CD1c-positive myeloid dendritic cell (primary cell): ENCODE results near the gene MGAT4D.
"Not testable (repeated sequence)": the region's sequence is repeated elsewhere in the genome, so short reads cannot be mapped to it uniquely, and the experiment has no call there.

Experiments
- DNase-seq: peaks from one replicate; pipeline ENCODE4 v3.0.0-alpha.2; 2016; ENCODE audit errors: extremely low spot score

Gene MGAT4D

DNA sequence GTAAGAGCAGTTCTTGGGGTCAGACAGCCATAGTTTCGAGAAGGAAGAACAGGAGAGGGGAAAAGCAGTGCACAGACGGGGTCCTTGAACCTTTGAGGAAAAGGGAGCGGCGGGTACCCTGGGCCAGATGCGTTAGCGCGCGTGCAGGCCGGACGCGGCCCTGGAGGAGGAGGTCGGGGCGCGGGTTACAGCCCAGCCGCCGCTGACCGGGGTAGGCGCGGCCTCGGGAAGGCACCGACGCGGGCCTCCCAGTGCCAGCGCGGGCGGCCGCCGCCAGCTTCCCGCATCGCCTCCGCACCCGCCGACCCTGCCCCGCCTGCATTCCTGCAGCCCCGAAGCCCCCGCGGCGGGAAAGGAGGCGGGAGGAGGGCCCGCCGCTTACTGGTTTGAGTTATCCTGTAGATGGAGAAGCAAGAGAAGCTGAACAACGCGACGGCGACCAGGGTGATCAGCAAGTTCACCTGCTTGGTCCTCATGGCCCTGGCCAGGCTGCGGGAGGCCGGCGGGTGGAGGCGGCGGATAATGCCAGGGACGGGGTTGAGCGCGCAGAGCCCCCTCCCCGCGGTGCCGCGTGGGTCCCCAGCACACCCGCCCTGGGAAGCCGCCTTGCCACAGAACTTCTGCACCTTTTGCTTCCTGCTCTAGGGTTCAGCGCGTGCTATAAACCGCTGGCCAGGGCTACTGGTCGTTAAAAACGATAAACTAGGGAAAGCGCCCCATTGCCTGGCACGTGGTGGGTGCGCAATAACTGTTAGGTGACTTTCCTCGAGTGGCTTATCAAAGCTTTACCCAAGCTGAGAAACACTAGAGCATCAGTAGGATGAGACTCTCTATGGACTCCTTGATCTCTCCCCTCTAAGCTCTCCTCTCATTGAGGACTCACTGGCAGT lies at the start of gene MGAT4D:
TSS of gene MGAT4D (minus strand) at position 547 of the 890 bp plus-strand sequence. CDS start at position 476, 71 bp downstream.
- DNase-seq = no peak

DNA sequence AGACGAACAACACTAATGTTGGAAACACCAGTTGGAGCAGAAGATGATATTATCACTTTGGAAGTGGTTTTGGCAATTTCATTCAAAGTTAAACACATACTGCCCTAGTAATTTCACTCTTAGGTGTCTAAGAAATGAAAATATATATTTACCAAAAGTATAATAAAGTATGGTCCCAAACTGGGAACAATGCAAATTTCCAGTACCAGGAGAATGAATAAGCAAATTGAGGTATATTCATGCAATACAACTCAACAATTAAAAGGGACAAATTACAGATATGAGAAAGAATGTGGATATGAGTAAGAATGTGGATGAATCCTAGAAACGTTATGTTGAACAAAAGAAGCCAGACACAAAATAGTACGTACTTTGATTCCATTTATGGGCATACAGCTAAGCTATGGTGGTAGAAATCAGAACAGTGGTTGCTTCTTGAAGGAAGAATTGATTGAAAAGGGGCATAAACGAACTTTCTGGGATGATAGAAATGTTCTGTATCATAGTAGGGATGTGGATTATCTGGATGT lies 35.9 kb upstream of the MGAT4D start:
- no peak for DNase-seq

DNA sequence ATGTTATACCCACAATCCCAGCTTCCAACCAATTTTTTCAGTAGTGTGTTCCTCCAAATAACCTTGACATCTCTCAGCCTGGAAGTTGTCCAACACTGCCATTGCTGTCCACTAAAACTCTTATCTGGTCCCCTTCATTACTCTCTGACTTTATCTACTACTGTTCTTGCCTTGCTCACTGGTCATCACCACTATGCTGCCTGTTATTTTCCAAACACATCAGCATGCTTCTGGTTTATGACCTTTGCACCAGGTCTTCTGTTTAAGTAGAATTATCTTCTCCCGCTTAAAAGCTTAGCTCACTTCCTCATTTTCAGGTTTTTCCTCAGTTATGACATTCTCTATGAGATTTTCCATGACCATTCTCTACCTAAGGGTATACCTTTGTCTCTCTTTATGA lies 31.3 kb upstream of the MGAT4D start:
- no peak for DNase-seq

DNA sequence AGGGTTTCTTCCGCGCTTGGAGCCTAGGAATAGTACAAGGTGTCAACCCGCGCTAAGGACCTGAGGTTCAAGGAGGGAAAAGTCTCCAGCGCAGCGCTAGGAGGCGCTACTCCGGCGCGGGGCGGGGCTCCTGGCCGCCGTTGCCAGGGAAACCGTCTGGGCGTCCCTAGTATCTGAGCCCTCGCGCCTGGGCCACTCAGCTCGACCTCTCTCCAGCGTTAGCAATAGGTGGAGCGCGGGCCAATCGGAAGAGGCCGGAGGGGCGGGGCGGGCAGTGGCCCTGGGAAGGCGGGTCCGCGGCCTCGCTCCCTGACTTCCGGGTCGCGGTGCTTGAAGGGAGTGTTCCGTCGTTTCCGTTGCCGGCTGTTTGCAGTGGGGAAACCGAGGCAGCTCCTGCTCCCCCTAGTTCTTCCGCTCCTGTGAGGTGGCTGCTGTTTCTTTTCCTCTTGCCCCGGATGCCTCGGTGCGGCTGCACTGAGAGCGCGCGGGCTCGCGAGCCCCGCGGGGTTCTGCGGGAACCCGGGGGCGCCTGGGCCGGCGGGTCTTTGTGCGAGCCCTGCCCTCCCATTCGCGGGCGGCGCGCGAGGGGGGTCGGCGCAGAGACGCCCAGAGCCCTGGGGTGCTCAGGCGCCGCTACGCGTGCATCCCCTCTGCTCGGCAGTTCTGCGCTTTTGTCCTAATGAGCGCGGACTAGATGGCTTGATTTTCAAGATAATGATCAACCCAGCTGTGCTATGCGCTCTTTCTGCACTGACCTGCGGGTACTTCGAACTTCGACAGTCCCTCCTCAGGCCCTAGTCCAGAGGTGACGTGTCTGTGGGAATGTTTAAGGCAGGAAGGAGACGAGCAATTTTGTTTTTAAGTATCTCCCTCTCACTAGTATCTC lies 26.0 kb upstream of the MGAT4D start, which contains the start of gene ELMOD2:
TSS of gene ELMOD2 (plus strand) at position 312 of the 886 bp plus-strand sequence. CDS start 1,261 bp downstream, outside the sequence.
- peak; percentile 98 for DNase-seq

DNA sequence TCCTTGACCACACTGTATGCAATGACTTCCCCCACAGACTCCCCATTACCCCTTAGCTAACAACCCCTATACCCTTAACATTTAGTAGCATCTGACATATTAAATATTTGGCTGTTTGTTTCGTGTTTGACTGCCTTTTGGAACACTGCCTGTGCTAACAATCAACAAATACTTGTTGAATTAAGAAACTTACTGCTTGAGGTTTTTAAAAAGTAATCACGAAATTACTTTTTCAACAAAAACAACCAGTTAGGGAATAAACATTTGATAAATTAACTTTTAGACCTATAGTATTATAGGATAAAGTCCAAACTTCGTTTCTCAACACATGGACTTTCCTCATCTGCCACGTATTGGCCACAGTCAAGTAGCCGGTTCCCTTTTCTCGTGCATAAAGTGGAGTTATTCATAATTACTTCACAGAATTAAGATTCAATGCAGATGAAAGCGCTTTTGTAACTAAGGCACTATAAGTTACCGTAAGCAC lies 25.3 kb upstream of the MGAT4D start:
- DNase-seq = no peak

DNA sequence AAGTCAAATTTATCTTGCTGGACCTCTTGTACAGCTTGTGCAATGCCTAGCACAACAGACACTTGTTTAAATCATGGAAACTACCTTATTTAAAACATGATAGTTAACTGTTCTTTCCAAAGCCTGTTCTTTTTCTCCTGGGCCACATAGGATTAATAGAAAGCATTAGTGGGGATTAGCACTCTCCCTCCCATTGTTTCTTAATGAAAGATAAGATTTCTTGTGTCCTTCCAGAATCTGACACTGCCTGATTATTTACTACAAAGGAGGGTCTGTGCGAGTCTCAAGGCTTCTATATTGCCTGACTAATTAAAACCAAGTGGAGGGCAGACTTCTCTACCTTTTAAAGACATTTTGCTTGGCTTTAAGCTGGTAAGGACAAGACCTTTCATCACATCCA lies 17.3 kb upstream of the MGAT4D start:
- DNase-seq = no peak

DNA sequence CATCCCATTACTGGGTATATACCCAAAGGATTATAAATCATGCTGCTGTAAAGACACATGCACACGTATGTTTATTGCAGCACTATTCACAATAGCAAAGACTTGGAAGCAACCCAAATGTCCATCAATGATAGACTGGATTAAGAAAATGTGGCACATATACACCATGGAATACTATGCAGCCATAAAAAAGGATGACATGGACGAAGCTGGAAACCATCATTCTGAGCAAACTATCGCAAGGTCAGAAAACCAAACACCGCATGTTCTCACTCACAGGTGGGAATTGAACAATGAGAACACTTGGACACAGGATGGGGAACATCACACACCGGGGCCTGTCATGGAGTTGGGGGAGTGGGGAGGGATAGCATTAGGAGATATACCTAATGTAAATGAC lies 15.7 kb upstream of the MGAT4D start:
- not testable (repeated sequence) for DNase-seq

DNA sequence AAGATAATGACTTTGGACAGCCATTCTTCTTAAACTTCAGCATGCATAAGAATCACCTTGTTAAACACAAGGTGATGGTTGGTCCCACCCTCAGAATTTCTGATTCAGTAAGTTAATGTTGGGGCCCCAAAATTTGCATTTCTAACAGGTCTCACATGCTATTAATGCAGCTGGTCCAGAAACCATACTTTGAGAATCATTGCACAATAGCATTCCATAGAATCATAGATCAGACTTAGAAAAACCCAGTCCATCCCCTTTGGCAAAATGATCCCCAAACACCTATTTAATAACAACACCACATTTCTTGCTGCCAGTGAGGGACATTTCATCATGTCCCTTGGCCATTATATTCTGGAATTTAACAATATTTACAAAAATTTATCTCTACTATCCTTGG lies 6.2 kb upstream of the MGAT4D start:
- no peak for DNase-seq

DNA sequence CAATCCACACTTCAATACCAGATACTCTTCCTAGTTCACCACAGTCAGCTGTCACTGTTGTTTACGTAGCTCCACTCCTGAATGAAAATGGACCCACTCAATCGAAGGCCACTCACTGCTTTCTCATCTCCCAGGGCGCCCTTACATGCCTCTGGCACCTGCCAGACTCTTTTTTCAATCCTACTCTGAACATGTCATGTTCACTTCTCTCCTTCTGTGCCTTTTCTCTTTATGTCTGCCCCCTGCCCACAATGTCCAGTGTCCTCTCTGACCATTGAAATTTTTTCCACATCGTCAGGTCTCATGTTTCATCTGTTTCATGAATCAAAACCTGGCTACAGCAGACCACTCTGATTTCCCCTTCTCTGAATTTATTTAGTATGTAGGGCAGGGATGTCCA lies 1.3 kb upstream of the MGAT4D start:
- DNase-seq = no peak

DNA sequence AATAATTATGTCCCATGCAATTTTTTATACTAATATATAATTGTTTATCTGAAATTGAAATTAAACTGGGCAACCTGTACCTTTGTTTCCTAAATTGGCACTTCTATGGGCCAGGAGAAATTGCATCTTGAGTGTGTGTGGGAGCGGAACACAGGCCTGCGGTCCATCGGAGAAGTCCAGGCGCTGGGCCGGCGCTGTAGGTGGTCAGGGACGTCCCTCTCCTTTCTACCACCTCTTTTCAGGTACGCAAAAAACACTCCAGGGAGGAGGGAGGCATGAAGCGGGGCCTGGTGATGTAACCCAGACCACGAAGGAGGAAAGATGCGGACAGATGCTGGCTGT lies 717 bp downstream of the MGAT4D start:
- no peak for DNase-seq

DNA sequence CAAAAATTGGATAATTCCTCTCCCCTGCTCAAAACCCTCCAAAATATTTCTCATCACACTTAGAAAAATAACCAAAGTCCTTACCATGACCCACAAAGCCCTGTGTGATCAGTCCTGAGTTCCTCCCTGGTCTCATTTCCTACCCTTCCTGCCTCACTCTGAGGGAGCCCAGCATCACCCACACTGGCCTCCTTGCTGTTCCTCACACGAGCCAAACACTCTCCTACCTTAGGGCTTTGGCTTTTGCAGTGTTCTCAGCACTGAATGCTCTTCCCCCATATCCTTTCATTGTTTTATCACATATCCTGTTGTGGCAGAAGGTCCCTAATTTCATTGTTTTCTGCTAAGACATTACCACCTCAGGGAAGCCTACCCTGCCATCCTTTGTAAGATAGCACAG lies 12.2 kb downstream of the MGAT4D start:
- DNase-seq = no peak

DNA sequence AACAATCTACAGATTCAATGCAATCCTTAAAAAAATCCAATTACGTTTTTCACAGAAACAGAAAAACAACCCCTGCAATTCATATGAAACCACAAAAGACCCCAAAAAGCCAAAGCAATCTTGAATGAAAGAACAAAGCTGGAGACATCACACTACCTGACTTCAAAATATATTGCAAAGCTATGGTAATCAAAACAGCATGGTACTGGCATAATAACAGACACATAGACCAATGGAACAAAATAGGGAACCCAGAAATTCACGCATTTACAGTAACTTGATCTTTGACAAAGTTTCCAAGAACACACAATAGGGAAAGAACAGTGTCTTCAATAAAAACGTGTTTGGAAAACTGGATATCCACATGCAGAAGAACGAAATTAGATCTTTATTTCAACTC lies 14.6 kb downstream of the MGAT4D start:
- no peak for DNase-seq

DNA sequence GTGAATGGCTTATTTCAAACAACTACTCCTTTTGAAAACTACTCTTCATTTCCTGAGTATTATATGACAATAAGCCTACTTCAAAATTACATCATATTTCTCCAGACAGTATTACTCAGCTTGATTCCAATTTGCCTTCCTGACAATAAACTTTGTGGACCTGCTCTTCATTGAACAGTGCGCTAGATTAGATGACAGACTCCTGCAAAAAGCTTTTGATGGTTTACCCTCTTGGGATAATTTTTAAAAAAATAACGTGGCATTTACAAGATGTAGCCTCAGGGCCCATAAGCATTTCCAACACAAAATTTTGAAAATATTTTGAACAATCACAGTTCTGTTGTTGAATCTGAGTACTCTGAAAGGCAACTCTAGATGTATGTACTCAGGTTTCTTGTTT lies 25.9 kb downstream of the MGAT4D start:
- no peak for DNase-seq

DNA sequence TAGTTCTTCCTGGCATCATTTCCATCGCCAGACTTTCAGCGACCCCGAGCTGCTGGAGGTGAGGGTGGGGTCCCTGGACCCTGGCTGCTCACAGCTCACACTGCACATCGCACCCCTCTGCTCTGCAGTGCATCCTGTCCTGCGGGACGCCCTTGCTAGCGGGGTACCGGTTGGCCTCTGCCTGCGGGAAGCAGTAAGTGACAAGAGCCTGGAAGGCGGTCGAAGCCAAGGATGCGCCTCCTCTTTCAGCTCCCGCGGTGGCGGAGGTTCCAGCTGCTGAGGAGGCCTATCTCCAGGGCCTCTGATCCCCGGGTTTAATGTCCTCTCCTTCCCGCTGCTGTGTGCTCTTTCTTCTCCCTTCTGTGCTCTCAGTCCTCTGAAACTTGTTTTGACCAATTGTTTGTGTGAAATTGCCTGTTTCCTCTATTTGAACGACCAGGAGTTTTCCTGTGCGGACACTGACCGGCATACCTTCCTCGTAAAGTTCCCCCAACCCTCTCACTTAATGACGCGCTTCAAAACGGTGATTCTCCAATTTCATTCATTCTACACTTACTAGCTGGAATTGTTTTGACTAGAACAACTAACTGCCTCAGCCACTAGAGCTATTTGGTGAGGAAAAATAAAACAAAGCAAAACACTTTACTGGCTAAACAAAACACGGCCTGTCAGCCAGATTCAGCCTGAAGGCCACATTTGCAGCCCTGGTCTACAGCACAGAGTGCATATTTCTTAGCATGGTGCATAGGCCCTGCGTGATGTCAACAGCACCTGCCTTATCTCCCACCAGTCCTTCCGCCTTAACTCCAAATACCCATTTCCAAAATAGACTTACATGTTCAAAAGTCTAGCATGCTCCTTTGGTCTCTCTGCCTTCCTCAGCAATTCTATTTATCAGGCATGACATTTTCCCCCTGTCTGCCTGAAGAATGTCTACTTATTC lies 28.0 kb downstream of the MGAT4D start:
- DNase-seq = no peak

DNA sequence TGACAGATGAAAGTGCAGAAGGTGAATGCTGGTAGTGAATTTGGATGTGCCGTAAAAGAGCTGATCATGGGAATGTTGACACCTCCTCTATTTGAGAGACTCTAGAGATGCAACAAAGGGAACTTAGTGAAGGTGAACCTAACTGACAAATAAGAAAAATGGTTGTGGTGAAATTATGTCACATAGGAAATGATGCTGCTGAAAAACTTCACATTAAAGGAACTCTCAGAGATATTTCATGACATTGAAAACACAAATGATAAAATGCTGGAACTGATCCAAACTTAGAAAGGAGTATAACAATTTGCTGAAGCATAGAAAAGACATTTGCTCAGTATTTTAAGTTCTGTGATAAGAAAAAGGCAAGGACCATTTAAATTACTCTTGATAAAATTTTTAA lies 31.9 kb downstream of the MGAT4D start:
- no peak for DNase-seq

DNA sequence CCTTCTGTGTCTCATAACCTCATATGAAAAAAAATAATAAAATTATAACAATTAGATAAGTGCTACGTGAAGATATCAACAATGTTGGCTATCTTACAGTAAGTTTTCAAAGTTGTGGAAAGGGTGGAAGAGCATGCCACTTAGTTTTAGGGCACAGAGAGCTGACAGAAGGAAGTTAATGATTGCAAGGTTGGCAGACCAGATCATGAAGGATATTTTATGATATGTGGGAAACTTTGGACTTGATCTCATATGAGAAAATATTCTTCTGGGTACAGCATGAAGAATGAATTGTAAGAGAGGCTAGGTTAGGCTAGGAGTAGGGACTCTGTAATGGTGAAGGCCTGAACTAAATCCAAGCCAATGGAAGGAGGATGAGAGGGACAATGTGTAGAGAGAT lies 34.5 kb downstream of the MGAT4D start:
- DNase-seq = no peak

DNA sequence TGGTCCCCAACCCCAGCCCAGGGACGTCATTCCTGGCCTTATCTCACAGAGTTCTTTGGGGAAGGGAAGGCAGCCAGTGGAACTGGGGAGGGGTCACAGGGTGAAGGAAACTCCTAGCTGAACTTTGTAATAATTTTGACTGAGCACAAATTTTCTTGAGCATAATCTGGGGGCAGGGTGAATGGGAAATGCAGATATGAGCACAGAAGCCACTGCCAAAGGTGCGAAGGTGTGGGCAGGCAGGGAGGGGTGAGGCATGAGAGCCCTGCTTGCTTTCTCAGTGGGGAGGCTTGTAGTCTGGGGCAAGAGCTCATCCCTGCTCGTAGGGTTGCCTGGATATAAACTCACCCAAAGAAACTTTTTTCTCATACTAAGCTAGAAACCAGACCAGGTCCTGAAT lies 34.9 kb downstream of the MGAT4D start:
- DNase-seq = no peak

DNA sequence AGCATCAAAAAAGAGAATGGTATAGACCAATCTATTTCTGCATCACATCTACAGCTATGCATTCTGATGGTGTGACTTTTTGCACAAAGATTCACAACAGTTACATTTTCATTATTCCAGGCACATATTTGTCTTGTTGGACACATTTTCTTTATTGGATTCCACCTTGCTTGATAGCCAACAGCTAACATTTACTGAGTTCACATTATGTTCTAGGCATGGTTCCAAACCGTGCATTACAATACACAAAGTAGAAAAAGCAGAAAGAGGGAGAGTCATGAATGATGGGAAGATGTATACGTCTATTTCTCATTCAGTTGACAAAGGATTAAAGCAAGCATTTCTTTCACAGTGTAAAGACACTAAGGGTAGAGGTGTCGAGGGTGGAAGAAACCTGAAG lies 47.7 kb downstream of the MGAT4D start:
- no peak for DNase-seq

DNA sequence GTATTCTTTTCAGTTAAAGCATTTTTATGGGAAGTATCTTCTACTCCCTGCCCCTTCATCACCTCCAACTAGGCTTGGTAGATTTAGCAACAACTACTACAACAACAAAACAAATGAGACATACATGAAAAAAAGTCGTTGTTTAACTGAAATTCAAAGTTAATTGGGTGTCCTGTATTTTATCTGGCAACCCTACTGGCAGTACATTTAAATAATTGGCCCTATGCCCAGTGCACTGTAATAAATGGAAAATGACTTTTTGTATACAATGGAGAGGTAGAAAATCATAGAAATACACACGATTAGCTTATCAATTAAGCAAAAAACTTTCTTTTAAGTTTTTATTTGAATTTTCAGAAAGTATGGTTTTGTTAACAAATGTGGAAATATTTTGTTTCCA lies 49.3 kb downstream of the MGAT4D start:
- no peak for DNase-seq

DNA sequence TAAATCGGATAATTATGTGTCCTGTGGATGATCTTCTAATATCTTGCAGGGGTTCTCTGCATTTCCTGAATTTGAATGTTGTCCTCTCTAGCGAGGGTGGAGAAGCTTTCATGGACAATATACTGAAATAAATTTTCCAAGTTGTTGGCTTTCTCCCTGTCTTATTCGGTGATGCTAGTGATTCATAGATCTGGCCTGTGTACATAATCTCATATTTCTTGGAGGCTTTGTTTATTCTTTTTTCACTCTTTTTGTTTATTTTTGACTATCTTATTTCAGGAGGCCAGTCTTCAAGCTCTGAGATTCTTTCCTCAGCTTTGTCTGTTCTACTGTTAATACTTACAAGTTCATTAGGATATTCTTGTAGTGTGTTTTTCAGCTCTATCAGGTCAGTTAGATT lies 49.9 kb downstream of the MGAT4D start:
- no peak for DNase-seq

DNA sequence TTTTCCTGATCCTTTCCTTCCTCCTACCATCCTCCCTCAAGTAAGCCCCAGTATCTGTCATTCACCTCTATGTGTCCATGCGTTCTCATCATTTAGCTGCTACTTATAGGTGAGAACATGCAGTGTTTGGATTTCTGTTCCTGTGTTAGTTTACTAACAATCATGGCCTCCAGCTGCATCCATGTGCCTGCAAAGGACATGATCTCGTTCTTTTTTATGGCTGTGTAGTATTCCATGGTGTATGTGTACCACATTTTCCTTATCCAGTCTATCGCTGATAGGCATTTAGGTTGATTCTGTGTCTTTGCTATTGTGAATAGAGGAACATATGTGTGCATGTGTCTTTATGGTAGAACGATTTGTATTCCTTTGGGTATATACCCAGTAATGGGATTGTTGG lies 53.7 kb downstream of the MGAT4D start:
- DNase-seq = not testable (repeated sequence)
